Activated T-helper 1 cell treated with anti-CD3 and anti-CD28 coated beads, Interleukin-2, amount 50 U/mL, for 16 hours (primary cell): Measurements from ENCODE around the gene CDSN.

Experiments used
- DNase-seq, 2 donors: peaks; one replicate each; pipeline ENCODE4 v3.0.0-alpha.2; 2020; ENCODE audit warnings: low read depth in 1 of 2, low spot score in 1 of 2

The CDSN gene

GRCh38 chr6:31144970-31145340, 24.7 kb upstream of the CDSN start:
- no peak for DNase-seq

GRCh38 chr6:31144296-31144969, 24.2 kb upstream of the CDSN start:
- no peak for DNase-seq

DNA sequence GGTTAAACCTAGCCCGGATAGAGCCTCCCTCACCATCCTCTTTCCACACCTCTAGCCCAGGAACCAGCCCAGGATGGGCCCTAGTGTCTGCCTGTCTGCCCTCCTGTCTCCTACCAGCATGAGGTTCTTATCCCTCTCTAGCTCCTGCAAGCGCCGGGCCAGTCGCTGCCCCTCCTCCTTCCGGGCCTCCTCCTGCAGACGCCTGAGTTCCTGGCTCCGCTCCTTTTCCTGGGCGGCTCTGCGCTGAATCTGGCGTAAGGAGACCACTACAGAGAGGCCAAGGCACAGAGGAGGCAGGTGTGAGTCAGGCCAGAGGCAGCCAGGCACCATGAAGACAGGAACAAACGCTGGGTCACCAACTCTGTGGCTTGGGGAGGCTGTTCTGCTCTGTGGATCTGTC, 22.9 kb upstream of the CDSN start:
- DNase-seq, result no peak

- no peak for DNase-seq
Observed at GRCh38 chr6:31142361-31142761, 22.1 kb upstream of the CDSN start.

- no peak for DNase-seq
Observed at GRCh38 chr6:31140643-31141042, 20.4 kb upstream of the CDSN start.

DNA sequence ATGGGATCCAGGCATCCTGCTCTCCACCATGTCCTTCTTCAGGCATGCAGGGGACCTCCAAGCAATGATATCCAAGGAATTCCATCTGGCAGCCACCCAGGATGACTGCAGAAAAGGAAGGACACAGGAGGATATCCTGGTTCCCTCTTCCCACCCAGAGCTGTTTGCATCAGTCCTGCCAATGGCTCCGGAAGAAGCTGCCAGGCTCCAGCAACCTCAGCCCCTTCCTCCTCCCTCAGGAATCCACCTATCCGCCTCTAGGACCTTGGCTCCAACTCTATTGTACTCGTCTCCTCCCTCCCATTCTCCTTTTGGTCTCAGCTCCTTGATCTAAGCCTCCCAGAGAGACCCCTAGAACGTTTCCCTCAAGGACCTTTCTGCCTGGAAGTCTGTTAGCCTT, 19.4 kb upstream of the CDSN start:
- DNase-seq, result no peak

GRCh38 chr6:31138982-31139381, 18.7 kb upstream of the CDSN start, which contains the start of gene PSORS1C2:
PSORS1C2 (minus strand) TSS chr6:31139066; CDS start chr6:31139026, 40 bp downstream.
- no peak for DNase-seq

- DNase-seq, result no peak
Observed at GRCh38 chr6:31135710-31136109, 15.5 kb upstream of the CDSN start.

GRCh38 chr6:31132806-31133205, 12.6 kb upstream of the CDSN start:
- no peak for DNase-seq

DNA sequence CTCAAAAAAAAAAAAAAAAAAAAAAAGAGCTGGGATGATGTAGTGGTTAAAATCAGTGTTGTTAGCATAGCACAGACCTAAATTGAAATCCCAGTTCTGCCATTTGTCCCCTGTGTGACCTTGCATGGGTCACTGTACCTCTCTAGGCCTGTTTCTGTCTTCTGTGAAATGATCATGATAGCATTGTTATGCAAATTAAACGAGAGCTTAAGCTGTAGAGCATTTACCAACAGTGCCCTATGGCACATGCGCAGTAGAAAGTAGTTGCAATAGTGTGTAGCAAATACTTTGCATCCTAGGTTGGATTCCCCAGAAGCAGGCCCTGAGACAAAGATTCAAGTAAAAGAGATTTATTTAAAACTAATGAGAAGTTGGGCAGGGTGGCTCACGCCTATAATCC, 11.3 kb upstream of the CDSN start:
- DNase-seq, result no peak

DNA sequence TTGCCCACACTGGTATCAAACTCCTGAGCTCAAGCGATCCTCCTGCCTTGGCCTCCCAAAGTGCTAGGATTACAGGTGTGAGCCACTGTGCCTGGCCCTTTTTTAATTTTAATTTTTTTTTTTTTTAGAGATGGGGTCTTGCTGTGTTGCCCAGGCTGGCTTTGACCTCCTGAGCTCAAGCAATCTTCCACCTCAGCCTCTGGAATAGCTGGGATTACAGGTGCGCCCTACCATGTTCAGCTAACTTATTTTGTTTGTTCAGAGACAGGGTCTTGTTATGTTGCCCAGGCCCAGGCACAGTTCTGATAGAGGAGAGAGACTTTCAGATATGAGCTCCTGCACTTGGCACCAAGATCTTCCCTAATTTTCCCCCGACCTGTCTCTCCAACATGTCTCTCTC, 10.5 kb upstream of the CDSN start:
- DNase-seq, result no peak

DNA sequence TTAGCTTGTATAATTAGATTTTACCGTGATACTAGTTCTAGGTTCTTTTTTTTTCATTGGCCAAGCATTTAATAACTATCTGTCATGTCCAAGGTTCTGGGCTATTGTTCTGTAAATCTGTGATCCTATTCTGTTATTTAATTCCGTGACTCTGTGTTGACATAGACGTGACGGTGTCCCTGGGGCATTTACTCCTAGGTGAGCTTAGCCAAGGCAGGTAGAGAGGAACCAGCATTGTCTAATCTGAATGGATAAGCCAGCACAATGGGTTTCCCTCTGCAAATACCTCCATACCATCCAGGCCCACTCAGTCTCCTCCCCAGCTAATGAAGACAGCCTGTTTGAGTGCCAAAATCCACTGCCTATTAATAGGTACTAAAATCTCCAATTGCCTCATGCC, 8.9 kb upstream of the CDSN start:
- DNase-seq, result no peak

DNA sequence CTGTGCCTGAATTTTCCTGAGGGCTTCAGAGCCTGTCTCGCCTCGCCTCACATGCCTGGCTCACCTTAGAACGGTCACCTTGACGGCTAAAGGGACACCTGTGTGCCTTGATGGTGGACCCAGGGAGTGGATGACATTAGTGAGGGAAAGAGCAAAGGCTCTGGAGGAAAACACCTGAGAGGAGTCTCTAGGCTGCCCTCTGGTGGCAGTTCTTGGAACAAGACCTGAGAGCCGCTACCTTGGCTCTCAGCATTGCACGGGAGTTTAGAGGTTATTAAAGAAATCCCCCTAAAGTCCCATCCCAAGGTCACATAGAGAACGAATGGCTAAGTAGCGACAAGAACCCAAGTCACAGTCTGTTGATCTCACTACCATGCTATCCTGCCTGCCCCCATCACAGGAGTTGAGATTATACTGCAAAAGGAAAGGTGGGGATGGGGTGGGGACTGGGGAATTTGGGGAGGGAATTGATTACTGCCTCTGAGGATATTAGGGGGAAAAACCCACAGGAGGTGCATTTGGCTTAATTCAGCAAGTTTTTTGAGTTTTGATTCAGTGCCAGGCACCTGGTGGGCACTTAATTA, 7.9 kb upstream of the CDSN start:
- DNase-seq, result peak; percentile 56 to 65

GRCh38 chr6:31126396-31127175, 6.3 kb upstream of the CDSN start:
- no peak for DNase-seq

DNA sequence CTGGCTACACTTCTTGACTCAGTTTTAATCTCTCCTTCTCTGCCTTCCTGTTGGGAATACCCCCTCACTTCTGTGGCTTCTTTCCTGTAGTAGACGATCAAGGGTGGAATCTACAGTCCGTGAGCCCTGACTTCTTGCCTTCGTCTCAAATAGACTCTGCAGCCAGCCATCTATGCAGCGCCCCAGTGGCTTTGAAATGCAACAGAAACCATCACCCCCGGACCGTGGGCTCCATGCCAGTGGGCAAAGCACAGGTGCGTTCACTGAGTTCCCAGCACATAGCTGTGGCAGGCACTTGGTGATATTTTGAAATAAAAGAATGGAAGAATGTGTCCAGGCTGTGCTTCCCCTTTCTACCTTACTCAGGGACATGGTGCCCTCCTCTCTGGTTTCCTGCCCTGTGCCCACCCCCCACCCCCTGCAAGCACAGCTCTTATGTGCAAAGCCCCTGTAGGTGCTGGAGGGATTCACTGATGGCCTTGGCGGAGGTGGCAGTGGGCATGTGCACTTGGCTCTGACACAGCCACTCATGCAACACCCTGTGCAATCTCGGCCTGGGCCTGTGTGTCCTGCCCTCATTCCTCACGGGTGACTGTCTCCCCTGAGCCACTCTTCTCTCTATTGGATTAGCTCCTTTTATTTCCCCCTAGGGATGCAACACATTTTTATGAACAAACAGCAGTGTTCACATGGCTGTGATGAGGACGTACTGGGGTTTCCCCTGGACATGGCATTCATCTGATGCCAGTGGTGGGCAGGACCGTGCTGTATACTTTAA, 5.5 kb upstream of the CDSN start:
- DNase-seq, result no peak

- no peak for DNase-seq
Observed at GRCh38 chr6:31125162-31125561, 4.9 kb upstream of the CDSN start.

- DNase-seq, result no peak
Observed at GRCh38 chr6:31122791-31123706, 2.8 kb upstream of the CDSN start.

GRCh38 chr6:31121131-31121790, 1.0 kb upstream of the CDSN start:
- DNase-seq, result no peak

- DNase-seq, result no peak
Observed at GRCh38 chr6:31118178-31118577, 2.1 kb downstream of the CDSN start.
